Measurements from ENCODE around the gene OR51I2.

The OR51I2 gene

GRCh38 chr11:5486003-5486402 lies 36.9 kb downstream of the OR51I2 start:
- Histone ChIP-seq H3K4me2 (no peak overlapping the region), H3K4me3 (IDR thresholded peaks at IDR 0.05; ENCODE audit: insufficient read depth, low read depth, low read length) (no peak overlapping the region), H3K79me2 (ENCODE audit: insufficient read depth, low read depth) (no peaks in the 10 kb centered on the region), H3K4me1 (ENCODE audit: low read depth, poor library complexity, severe bottlenecking) (no peaks in the 10 kb centered on the region), H2AFZ (ENCODE audit: low read depth) (no peak overlapping the region), H4K20me1 (ENCODE audit: insufficient read depth) (no peaks in the 10 kb centered on the region), H3K36me3 (ENCODE audit: insufficient read depth) (no peaks in the 10 kb centered on the region), H3K9ac (no peak overlapping the region), H3K27ac (no peak overlapping the region), H3K27me3 (ENCODE audit: insufficient read depth, low read depth) (no peaks in the 10 kb centered on the region)
- no peak for TF ChIP-seq CTCF (conservative IDR thresholded peaks at IDR 0.05; ENCODE audit: low read depth, low read length)

- Histone ChIP-seq H3K27ac (no peak overlapping the region), H4K20me1 (ENCODE audit: insufficient read depth) (no peaks in the 10 kb centered on the region), H3K9ac (no peak overlapping the region), H2AFZ (ENCODE audit: low read depth) (no peak overlapping the region), H3K27me3 (ENCODE audit: insufficient read depth, low read depth) (no peaks in the 10 kb centered on the region), H3K36me3 (ENCODE audit: insufficient read depth) (no peaks in the 10 kb centered on the region), H3K4me3 (IDR thresholded peaks at IDR 0.05; ENCODE audit: insufficient read depth, low read depth, low read length) (no peak overlapping the region), H3K4me1 (ENCODE audit: low read depth, poor library complexity, severe bottlenecking) (no peaks in the 10 kb centered on the region), H3K4me2 (no peak overlapping the region), H3K79me2 (ENCODE audit: insufficient read depth, low read depth) (no peaks in the 10 kb centered on the region)
- no peak for TF ChIP-seq CTCF (conservative IDR thresholded peaks at IDR 0.05; ENCODE audit: low read depth, low read length)
Measured at GRCh38 chr11:5486421-5486820, 37.3 kb downstream of the OR51I2 start.

- H3K4me1 ChIP-seq (ENCODE audit: low read depth, poor library complexity, severe bottlenecking): no peaks in the 10 kb centered on the region
- H3K79me2 ChIP-seq (ENCODE audit: insufficient read depth, low read depth): no peaks in the 10 kb centered on the region
- H2AFZ ChIP-seq (ENCODE audit: low read depth): no peak within 1 kb of the TSS
- H3K9ac ChIP-seq: no peak within 1 kb of the TSS
- no peak within 1 kb of the TSS for H3K4me2 ChIP-seq
- no peak for TF ChIP-seq CTCF (conservative IDR thresholded peaks at IDR 0.05; ENCODE audit: low read depth, low read length)
- no peaks in the 10 kb centered on the region for H3K36me3 ChIP-seq (ENCODE audit: insufficient read depth)
- no peak within 1 kb of the TSS for H3K4me3 ChIP-seq (IDR thresholded peaks at IDR 0.05; ENCODE audit: insufficient read depth, low read depth, low read length)
- H3K27ac ChIP-seq: no peak within 1 kb of the TSS
- no peaks in the 10 kb centered on the region for H3K27me3 ChIP-seq (ENCODE audit: insufficient read depth, low read depth)
- H4K20me1 ChIP-seq (ENCODE audit: insufficient read depth): no peaks in the 10 kb centered on the region
Measured at GRCh38 chr11:5488385-5488784, 39.3 kb downstream of the OR51I2 start, which contains the start of gene OR52D1. TSS of gene OR52D1 (plus strand) at chr11:5488685. CDS start at chr11:5488707, 22 bp downstream.

GRCh38 chr11:5488798-5489399 lies 39.8 kb downstream of the OR51I2 start:
- no peaks in the 10 kb centered on the region for H3K36me3 ChIP-seq (ENCODE audit: insufficient read depth)
- no peaks in the 10 kb centered on the region for H4K20me1 ChIP-seq (ENCODE audit: insufficient read depth)
- H3K4me2 ChIP-seq: no peak overlapping the region
- no peak overlapping the region for H3K4me3 ChIP-seq (IDR thresholded peaks at IDR 0.05; ENCODE audit: insufficient read depth, low read depth, low read length)
- H2AFZ ChIP-seq (ENCODE audit: low read depth): no peak overlapping the region
- no peaks in the 10 kb centered on the region for H3K27me3 ChIP-seq (ENCODE audit: insufficient read depth, low read depth)
- TF ChIP-seq CTCF (conservative IDR thresholded peaks at IDR 0.05; ENCODE audit: low read depth, low read length): no peak
- H3K79me2 ChIP-seq (ENCODE audit: insufficient read depth, low read depth): no peaks in the 10 kb centered on the region
- no peaks in the 10 kb centered on the region for H3K4me1 ChIP-seq (ENCODE audit: low read depth, poor library complexity, severe bottlenecking)
- H3K27ac ChIP-seq: no peak overlapping the region
- H3K9ac ChIP-seq: no peak overlapping the region
